ENCODE measurements around the gene IRS2.

DNA sequence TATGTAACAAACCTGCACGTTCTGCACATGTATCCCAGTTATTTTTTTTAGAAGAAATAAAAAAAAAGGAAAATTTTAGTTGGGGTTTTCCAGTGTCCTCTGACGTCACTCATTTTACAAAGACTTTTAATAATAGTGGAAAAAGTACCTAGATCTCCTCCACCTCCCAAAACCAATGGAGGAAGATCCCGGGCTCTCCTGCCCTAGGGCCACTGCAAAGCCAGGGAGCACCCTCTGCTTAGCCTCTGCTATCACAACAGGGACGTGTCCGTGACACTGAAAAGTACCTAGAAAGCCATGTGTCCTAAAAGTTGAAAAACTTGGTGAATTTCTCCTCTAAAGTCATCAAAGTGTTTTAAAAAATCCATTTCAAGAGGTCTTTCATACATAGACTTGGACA lies 46.7 kb upstream of the IRS2 start:
- TF ChIP-seq POLR2AphosphoS5 (IDR thresholded peaks at IDR 0.05; ENCODE audit: low read depth, low read length) = no peak
- TF ChIP-seq, protein P1, sequence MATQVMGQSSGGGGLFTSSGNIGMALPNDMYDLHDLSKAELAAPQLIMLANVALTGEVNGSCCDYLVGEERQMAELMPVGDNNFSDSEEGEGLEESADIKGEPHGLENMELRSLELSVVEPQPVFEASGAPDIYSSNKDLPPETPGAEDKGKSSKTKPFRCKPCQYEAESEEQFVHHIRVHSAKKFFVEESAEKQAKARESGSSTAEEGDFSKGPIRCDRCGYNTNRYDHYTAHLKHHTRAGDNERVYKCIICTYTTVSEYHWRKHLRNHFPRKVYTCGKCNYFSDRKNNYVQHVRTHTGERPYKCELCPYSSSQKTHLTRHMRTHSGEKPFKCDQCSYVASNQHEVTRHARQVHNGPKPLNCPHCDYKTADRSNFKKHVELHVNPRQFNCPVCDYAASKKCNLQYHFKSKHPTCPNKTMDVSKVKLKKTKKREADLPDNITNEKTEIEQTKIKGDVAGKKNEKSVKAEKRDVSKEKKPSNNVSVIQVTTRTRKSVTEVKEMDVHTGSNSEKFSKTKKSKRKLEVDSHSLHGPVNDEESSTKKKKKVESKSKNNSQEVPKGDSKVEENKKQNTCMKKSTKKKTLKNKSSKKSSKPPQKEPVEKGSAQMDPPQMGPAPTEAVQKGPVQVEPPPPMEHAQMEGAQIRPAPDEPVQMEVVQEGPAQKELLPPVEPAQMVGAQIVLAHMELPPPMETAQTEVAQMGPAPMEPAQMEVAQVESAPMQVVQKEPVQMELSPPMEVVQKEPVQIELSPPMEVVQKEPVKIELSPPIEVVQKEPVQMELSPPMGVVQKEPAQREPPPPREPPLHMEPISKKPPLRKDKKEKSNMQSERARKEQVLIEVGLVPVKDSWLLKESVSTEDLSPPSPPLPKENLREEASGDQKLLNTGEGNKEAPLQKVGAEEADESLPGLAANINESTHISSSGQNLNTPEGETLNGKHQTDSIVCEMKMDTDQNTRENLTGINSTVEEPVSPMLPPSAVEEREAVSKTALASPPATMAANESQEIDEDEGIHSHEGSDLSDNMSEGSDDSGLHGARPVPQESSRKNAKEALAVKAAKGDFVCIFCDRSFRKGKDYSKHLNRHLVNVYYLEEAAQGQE (IDR thresholded peaks at IDR 0.05; ENCODE audit: insufficient read depth in 1 of 2, low read depth in 2 of 2, low read length in 2 of 2) = no peak
